Measurements from ENCODE around the gene SLC2A9. TPM values are rescaled to one million over a fixed set of nuclear protein-coding genes. Genes with fewer than 3 reads are reported as not detected.

SLC2A9 gene
- polyA plus RNA-seq, result 28.7 TPM
- long read RNA-seq, donor 1, partial matches to known transcripts, result 0 of 2 reads
- long read RNA-seq, donor 1, other reads (novel, unspliced or antisense), result 0 of 2 reads
- long read RNA-seq, donor 2, partial matches to known transcripts, result 0 of 4 reads
- long read RNA-seq, donor 2, other reads (novel, unspliced or antisense), result 0 of 4 reads
- long read RNA-seq, donor 3, result 0 reads
- long read RNA-seq, donor 4, result 0 reads
- long read RNA-seq, donor 5, partial matches to known transcripts, result 0 of 3 reads
- long read RNA-seq, donor 5, other reads (novel, unspliced or antisense), result 0 of 3 reads
- long read RNA-seq, donor 6, partial matches to known transcripts, result 0 of 3 reads
- long read RNA-seq, donor 6, other reads (novel, unspliced or antisense), result 0 of 3 reads
- long read RNA-seq, donor 7, partial matches to known transcripts, result 0 of 2 reads
- long read RNA-seq, donor 7, other reads (novel, unspliced or antisense), result 0 of 2 reads
- long read RNA-seq, donor 8, partial matches to known transcripts, result 0 of 4 reads
- long read RNA-seq, donor 8, other reads (novel, unspliced or antisense), result 0 of 4 reads
- long read RNA-seq, donor 9, partial matches to known transcripts, result 0 of 4 reads
- long read RNA-seq, donor 9, other reads (novel, unspliced or antisense), result 0 of 4 reads
- long read RNA-seq, donor 10, partial matches to known transcripts, result 0 of 4 reads
- long read RNA-seq, donor 10, other reads (novel, unspliced or antisense), result 0 of 4 reads
- long read RNA-seq, donor 11, partial matches to known transcripts, result 0 of 4 reads
- long read RNA-seq, donor 11, other reads (novel, unspliced or antisense), result 0 of 4 reads

GRCh38 chr4:10020871-10021652 is at the start of gene SLC2A9:
TSS of gene SLC2A9 (minus strand) at chr4:10021497. CDS start at chr4:10021429, 68 bp downstream.
- Histone ChIP-seq H3K27me3 (ENCODE audit: control insufficient read depth, insufficient read depth, low read length) (no peaks in the 10 kb centered on the region), H3K27ac (ENCODE audit: low read length) (peak within 1 kb of the TSS; percentile 93), H3K4me1 (ENCODE audit: control insufficient read depth, insufficient read depth, low read length) (peaks cover 27% of the 10 kb centered on the region), H3K36me3 (ENCODE audit: control insufficient read depth, insufficient read depth, low read length) (peaks cover 3% of the 10 kb centered on the region), H3K4me3 (ENCODE audit: low read length) (peak within 1 kb of the TSS; percentile 60), H3K9me3 (ENCODE audit: control insufficient read depth, low read depth, low read length) (no peaks in the 10 kb centered on the region)
- no CpG with 5 or more reads among the region's 17 CpGs for WGBS (ENCODE audit: insufficient coverage, low lambda C conversion rate)
- peak; percentile 73 to 87 for DNase-seq

- no peaks in the 10 kb centered on the region for H3K27me3 ChIP-seq (ENCODE audit: control insufficient read depth, insufficient read depth, low read length)
- H3K27ac ChIP-seq (ENCODE audit: low read length), result no peak overlapping the region
- no peaks in the 10 kb centered on the region for H3K9me3 ChIP-seq (ENCODE audit: control insufficient read depth, low read depth, low read length)
- no peak overlapping the region for H3K4me3 ChIP-seq (ENCODE audit: low read length)
- 92% methylated on average over 2 of the region's 12 CpGs for WGBS (ENCODE audit: insufficient coverage, low lambda C conversion rate)
- H3K4me1 ChIP-seq (ENCODE audit: control insufficient read depth, insufficient read depth, low read length), result no peaks in the 10 kb centered on the region
- no peak for DNase-seq
- peaks cover 36% of the 10 kb centered on the region for H3K36me3 ChIP-seq (ENCODE audit: control insufficient read depth, insufficient read depth, low read length)
Measured at GRCh38 chr4:10069075-10069642, 47.9 kb upstream of the SLC2A9 start.

- H3K4me3 ChIP-seq (ENCODE audit: low read length), result no peak overlapping the region
- no peak overlapping the region for H3K27ac ChIP-seq (ENCODE audit: low read length)
- H3K27me3 ChIP-seq (ENCODE audit: control insufficient read depth, insufficient read depth, low read length), result no peaks in the 10 kb centered on the region
- no peak for DNase-seq
- H3K9me3 ChIP-seq (ENCODE audit: control insufficient read depth, low read depth, low read length), result no peaks in the 10 kb centered on the region
- WGBS (ENCODE audit: insufficient coverage, low lambda C conversion rate), result 100% methylated on average over 2 of the region's 15 CpGs
- no peaks in the 10 kb centered on the region for H3K4me1 ChIP-seq (ENCODE audit: control insufficient read depth, insufficient read depth, low read length)
- peaks cover 22% of the 10 kb centered on the region for H3K36me3 ChIP-seq (ENCODE audit: control insufficient read depth, insufficient read depth, low read length)
Measured at GRCh38 chr4:10066670-10067651, 45.7 kb upstream of the SLC2A9 start.

GRCh38 chr4:10066206-10066605 is 44.9 kb upstream of the SLC2A9 start:
- H3K36me3 ChIP-seq (ENCODE audit: control insufficient read depth, insufficient read depth, low read length), result peaks cover 22% of the 10 kb centered on the region
- no peak overlapping the region for H3K27ac ChIP-seq (ENCODE audit: low read length)
- no CpG with 5 or more reads among the region's 2 CpGs for WGBS (ENCODE audit: insufficient coverage, low lambda C conversion rate)
- no peak for DNase-seq
- no peaks in the 10 kb centered on the region for H3K4me1 ChIP-seq (ENCODE audit: control insufficient read depth, insufficient read depth, low read length)
- no peaks in the 10 kb centered on the region for H3K9me3 ChIP-seq (ENCODE audit: control insufficient read depth, low read depth, low read length)
- H3K4me3 ChIP-seq (ENCODE audit: low read length), result no peak overlapping the region
- no peaks in the 10 kb centered on the region for H3K27me3 ChIP-seq (ENCODE audit: control insufficient read depth, insufficient read depth, low read length)

GRCh38 chr4:10063544-10064300 is 42.4 kb upstream of the SLC2A9 start:
- Histone ChIP-seq H3K4me3 (ENCODE audit: low read length) (no peak overlapping the region), H3K36me3 (ENCODE audit: control insufficient read depth, insufficient read depth, low read length) (peaks cover 14% of the 10 kb centered on the region), H3K4me1 (ENCODE audit: control insufficient read depth, insufficient read depth, low read length) (no peaks in the 10 kb centered on the region), H3K27ac (ENCODE audit: low read length) (no peak overlapping the region), H3K27me3 (ENCODE audit: control insufficient read depth, insufficient read depth, low read length) (no peaks in the 10 kb centered on the region), H3K9me3 (ENCODE audit: control insufficient read depth, low read depth, low read length) (no peaks in the 10 kb centered on the region)
- no CpG with 5 or more reads among the region's 9 CpGs for WGBS (ENCODE audit: insufficient coverage, low lambda C conversion rate)
- peak in 1 of 2 donors; percentile 40 for DNase-seq

- H3K4me3 ChIP-seq (ENCODE audit: low read length), result no peak overlapping the region
- no peaks in the 10 kb centered on the region for H3K4me1 ChIP-seq (ENCODE audit: control insufficient read depth, insufficient read depth, low read length)
- H3K36me3 ChIP-seq (ENCODE audit: control insufficient read depth, insufficient read depth, low read length), result peaks cover 5% of the 10 kb centered on the region
- DNase-seq, result no peak
- H3K27ac ChIP-seq (ENCODE audit: low read length), result no peak overlapping the region
- 90% methylated on average over 2 of the region's 3 CpGs for WGBS (ENCODE audit: insufficient coverage, low lambda C conversion rate)
- H3K9me3 ChIP-seq (ENCODE audit: control insufficient read depth, low read depth, low read length), result no peaks in the 10 kb centered on the region
- H3K27me3 ChIP-seq (ENCODE audit: control insufficient read depth, insufficient read depth, low read length), result no peaks in the 10 kb centered on the region
Measured at GRCh38 chr4:10061650-10062415, 40.5 kb upstream of the SLC2A9 start.

GRCh38 chr4:10058371-10058770 is 37.1 kb upstream of the SLC2A9 start:
- WGBS (ENCODE audit: insufficient coverage, low lambda C conversion rate), result no CpG with 5 or more reads among the region's 7 CpGs

GRCh38 chr4:10057023-10057395 is 35.7 kb upstream of the SLC2A9 start:
- no peak for DNase-seq
- Histone ChIP-seq H3K4me1 (ENCODE audit: control insufficient read depth, insufficient read depth, low read length) (no peaks in the 10 kb centered on the region), H3K27ac (ENCODE audit: low read length) (no peak overlapping the region), H3K36me3 (ENCODE audit: control insufficient read depth, insufficient read depth, low read length) (no peaks in the 10 kb centered on the region), H3K9me3 (ENCODE audit: control insufficient read depth, low read depth, low read length) (no peaks in the 10 kb centered on the region), H3K4me3 (ENCODE audit: low read length) (no peak overlapping the region), H3K27me3 (ENCODE audit: control insufficient read depth, insufficient read depth, low read length) (no peaks in the 10 kb centered on the region)
- no CpG with 5 or more reads among the region's 4 CpGs for WGBS (ENCODE audit: insufficient coverage, low lambda C conversion rate)

More at GRCh38 chr4:10058371-10058770, 37.1 kb upstream of the SLC2A9 start:
- no peak for DNase-seq
- H3K27me3 ChIP-seq (ENCODE audit: control insufficient read depth, insufficient read depth, low read length), result no peaks in the 10 kb centered on the region
- no peaks in the 10 kb centered on the region for H3K4me1 ChIP-seq (ENCODE audit: control insufficient read depth, insufficient read depth, low read length)
- H3K4me3 ChIP-seq (ENCODE audit: low read length), result no peak overlapping the region
- H3K36me3 ChIP-seq (ENCODE audit: control insufficient read depth, insufficient read depth, low read length), result no peaks in the 10 kb centered on the region
- no peaks in the 10 kb centered on the region for H3K9me3 ChIP-seq (ENCODE audit: control insufficient read depth, low read depth, low read length)
- H3K27ac ChIP-seq (ENCODE audit: low read length), result no peak overlapping the region

Data from large intestine (tissue), 12 donors.